ENCODE results near the gene GATD1.

GATD1 gene

GRCh38 chr11:811446-812245 is 34.4 kb upstream of the GATD1 start:
- DNase-seq, result no peak

GRCh38 chr11:810040-810567 is 32.8 kb upstream of the GATD1 start:
- no peak for DNase-seq

GRCh38 chr11:809287-810039 is 32.2 kb upstream of the GATD1 start, which contains the start of gene RPLP2:
Gene RPLP2, plus strand, starts transcription at chr11:809967. Its CDS starts 268 bp downstream, at chr11:810235.
- DNase-seq, result peak; percentile 96

- DNase-seq, result no peak
Measured at GRCh38 chr11:808427-809286, 31.4 kb upstream of the GATD1 start.

DNA sequence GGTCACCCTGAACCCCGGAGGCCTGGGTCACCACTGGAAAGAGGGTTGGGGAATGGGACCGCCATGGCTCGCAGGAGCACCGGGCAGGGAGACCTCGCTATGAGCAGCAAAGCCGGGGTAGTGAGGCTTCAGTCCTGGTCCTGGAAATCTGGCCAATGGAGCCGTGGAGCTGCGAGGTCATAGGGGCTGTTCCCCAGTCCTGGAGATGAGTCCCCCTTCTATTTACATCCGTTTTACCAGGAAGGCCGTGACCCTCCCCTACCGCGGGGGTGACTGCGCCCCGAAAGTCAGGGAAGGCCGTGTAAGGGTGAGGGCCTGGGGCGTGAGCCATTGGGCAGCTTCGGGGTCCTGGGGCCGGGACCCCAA is 27.3 kb upstream of the GATD1 start:
- no peak for DNase-seq

- no peak for DNase-seq
Measured at GRCh38 chr11:803770-804598, 26.7 kb upstream of the GATD1 start.

- no peak for DNase-seq
Measured at GRCh38 chr11:803467-803742, 26.1 kb upstream of the GATD1 start.

- DNase-seq, result no peak
Measured at GRCh38 chr11:802693-803466, 25.6 kb upstream of the GATD1 start.

DNA sequence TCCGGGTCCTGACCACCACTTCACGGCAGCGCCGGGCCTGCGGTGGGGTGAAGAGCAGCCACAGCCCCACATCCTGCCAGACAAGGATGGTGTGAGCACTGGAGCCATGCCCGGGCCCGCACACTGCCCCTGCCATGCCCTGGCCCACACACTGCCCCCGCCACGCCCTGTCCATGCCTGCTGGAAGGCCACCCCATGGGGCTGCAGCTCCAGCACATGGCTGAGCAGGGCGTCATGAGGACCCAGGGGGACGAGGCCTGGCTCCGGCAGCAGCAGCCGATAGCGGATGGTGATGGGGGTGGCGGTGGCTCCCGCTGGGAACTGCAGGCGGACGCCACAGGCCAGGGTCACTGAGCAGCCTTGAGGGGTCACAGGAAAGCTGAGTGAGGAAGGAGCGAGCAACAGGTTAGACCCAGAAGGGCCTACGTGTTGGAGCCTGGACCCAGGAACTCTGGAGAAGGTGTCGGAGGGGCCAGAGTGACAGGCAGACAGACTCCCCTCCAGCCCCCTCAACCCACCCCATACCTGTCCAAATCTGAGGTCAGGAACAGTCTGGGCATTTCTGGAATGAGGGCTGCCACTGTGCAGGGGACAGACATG is 24.8 kb upstream of the GATD1 start:
- no peak for DNase-seq

DNA sequence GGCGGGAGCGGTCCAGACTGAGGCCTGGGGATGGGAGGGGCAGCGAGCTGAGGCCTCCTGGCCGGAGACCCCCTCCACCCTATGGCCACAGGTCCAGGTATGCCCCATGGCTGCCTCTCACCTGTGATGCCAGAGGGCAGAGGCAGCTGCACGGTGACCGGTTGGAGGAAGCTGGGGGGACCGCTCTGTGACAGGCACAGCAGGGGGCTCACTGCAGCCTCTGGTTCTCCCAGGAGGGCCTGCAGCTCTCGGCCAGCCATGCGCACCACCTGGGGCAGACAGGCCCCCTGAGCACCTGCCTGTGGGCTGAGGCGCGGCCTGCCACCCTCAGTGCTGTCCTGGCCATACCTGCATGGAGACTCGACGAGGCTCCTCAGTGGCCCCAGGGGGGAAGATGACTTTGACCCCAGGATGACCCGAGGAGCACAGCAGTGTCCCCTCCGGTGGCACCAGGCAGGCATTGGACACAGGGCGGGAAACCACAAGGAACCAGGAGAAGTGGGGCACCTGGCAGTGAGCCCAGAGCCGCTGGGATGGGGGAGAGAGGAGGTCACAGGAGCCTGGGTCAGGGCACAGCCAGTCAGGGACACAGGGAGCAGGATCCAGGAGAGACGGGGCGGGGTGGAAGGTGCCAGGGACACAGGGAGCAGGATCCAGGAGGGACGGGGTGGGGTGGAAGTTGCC is 24.0 kb upstream of the GATD1 start:
- no peak for DNase-seq

DNA sequence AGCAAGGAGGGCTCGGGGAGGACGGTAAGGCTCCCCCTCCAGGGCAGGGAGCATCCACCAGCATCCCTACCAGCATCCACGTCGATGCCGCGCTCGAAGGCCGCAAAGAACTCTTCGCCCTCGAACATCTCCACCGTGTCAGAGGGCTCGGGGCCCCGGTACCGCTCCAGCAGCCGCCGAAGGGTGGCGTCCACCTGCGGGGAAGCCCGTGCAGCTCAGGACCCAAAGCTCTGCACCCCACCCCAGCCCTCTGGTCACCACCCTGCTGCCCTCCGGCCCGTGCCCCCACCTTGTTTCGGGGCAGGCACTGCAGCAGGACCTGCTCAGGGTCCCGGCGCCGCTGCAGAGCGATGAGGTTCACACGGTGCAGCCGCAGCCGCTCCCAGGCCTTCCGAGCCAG is 23.2 kb upstream of the GATD1 start:
- no peak for DNase-seq

DNA sequence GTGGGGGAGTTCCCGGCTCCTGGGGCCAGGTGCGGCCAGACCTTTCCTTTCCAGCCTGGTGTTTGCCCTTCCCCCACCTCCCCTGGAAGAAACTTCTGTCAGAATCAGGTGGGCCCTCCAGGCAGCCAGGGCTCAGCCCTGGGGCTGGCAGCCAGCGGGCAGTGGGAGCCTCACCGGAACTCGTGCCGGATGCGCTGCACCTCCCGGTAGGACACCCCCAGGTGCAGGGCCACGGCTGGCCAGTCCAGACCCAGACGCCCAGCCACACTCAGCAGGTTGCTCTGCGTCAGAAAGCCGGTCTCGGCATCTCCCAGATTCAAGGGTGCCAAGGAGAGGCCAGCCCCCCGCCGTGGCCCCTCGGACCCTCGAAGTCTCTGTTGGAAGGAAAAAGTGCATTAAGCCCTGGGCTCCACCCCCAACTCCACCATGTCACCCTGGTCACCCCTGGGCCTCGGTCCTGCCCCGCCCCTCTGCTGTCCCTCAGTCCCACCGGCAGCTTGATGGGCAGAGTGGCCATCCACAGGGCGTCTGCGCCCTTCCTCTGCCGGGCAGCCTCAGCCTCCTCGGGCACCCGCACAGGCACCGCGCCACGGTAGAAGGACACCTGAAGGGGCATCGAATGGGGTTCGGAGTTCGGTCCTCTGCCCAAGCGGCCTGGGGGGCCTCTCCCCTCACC is 22.5 kb upstream of the GATD1 start:
- no peak for DNase-seq

DNA sequence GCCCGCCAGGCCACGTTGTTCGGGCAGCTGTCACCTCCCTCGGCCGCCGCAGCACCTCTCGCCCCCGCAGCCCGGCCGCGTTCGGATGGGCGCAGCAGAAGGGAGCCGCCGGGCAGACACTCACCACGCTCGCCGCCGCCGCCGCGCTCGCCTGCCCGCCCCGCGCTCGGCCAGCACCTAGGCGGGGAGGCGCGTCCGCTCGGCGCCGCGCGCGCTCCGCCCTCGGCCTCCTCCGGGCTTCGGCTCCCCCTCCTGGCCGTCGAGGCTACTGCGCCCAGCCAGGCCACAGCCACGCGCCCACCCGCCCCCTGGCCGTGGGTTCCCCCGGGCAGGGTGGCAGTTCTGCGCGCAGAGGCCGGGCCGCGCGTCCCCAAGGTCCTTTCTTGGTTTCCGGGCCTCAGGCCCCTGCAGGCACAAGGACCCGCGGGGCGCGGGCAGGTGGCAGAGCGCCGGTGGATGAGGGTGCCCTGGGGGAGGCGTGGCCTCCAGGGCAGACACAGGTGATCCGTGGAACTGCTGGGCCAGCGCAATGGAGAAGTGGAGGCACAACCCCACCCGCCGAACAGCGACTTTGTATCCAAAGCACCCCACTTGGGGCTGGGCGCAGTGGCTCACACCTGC is 20.9 kb upstream of the GATD1 start, which contains the start of gene SLC25A22:
TSS of gene SLC25A22 (minus strand) at position 189 of the 621 bp plus-strand sequence. CDS start 3,275 bp downstream, outside the sequence.
- peak; percentile 85 for DNase-seq

- DNase-seq, result peak; percentile 67
Measured at GRCh38 chr11:797296-798092, 20.2 kb upstream of the GATD1 start.

DNA sequence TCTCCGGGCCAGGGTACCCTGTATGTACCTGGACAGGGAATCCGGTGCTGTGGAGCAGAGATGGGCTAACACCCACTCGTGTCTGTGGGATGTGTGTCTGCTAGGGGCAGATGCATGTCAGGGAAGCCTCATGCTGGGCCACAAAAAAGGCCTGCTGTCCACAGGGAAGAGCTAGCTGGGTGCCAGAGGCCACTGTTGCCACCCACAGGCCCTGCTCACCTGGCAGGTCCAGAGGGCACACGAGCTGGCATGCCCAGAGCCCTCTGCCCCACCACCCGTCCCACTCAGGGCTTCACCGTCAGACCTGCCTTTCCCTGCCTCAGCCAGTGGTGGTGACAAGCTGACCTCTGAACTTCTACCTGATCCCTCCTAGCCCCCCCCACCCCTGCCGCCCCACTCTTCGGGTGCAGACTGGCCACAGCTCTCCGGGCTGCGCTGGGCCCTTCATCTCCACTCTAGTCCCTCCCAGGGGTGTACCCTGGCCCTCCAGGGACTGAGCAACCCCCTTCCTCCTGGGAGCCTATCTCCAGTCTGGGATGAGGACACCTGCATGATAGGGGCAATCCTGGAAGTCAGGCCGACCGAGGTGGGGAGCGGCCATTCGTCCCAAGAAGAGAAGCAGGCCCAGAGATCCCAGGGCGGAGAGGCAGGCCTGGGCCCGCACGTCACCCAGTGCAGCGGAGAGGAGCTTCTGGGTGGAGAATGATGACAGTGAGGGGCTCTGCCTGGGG is 19.4 kb upstream of the GATD1 start:
- DNase-seq, result no peak

DNA sequence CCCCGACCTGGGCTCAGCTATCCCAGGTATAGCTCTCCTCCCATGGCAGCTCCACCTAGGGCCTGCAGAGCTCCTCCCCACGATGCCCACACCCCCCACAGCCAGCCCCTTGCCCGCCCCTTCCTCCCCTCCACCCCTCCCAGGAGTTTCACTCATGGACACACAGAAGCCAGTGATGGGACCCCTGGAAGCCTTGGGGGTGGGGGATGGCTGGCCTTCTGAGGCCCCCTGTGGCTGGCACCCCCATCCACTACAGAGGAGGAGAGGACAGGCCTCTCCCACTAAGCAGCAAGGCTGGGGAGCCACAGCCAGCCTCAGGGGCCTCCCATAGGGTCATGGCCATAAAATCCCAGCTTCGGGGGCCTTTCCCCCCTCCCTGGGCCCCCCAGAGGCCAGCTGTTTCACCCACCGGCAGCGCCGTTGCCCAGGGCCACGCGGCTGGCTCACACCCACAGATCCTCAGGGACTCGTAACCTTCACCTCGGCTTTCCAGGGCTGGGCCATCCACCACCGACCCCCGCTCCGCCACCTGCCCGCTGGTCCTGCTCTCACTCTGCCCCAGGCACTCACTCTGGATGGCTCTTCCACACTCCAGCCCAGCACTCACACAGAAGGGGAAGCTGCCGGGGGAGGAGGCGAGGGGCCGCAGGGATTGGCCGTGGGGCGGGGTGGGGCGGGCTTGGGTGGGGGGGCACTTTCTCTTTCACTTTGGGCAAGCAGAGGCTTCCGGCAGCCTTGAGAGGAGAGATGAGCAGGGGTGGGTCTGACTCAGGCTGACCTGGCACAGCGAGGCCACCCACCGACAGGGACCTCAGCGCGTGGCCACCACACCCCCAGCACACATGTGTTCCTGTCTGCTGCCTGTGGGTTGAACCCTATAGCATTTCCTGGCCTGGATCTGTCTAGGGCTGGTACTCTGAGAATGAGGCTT is 18.6 kb upstream of the GATD1 start:
- DNase-seq, result peak; percentile 78
